WTC11 (cell line): ENCODE data around the gene LHFPL2. TPM values are rescaled to one million over a fixed set of nuclear protein-coding genes. Genes with fewer than 3 reads are reported as not detected.
A peak's percentile ranks its signal among the peaks of the same experiment; 100 is the strongest.

Source experiments
- ATAC-seq: fragments of 200-7000 bp; cut with Tn5 transposase; 2 replicates; pipeline ENCODE4 v1.10.0; 2021; ENCODE audit warnings: mild to moderate bottlenecking, moderate library complexity
- CTCF ChIA-PET: fragments of 300-600 bp; sonication (Branson Sonifier 250); formaldehyde crosslinking; loops from one replicate; lab custom pipeline; 2021; ENCODE audit warnings: antibody characterized with exemption; lab: Charles Lee
- POLR2A ChIA-PET: fragments of 350-600 bp; sonication (Branson Sonifier 250); formaldehyde crosslinking; loops from one replicate; lab custom pipeline; 2021; ENCODE audit warnings: antibody characterized with exemption; lab: Charles Lee
- DNase-seq: peaks from one replicate; pipeline ENCODE4 v3.0.0; 2021; ENCODE audit warnings: low spot score
- H3K27ac Mint-ChIP-seq: 2 replicates; pipeline ENCODE4 v1.8.0; 2021; ENCODE audit warnings: mixed read lengths
- H3K27me3 Mint-ChIP-seq: 2 replicates; pipeline ENCODE4 v1.8.0; 2021; ENCODE audit warnings: low read depth, mild to moderate bottlenecking, moderate library complexity, mixed read lengths
- H3K36me3 Mint-ChIP-seq: 2 replicates; pipeline ENCODE4 v1.8.0; 2021; ENCODE audit warnings: mixed read lengths
- H3K4me1 Mint-ChIP-seq: 2 replicates; pipeline ENCODE4 v1.8.0; 2022; ENCODE audit warnings: mixed read lengths
- H3K4me3 Mint-ChIP-seq: 2 replicates; pipeline ENCODE4 v1.8.0; 2021; ENCODE audit warnings: mild to moderate bottlenecking, moderate library complexity, mixed read lengths
- H3K9me3 Mint-ChIP-seq: 2 replicates; pipeline ENCODE4 v1.8.0; 2021; ENCODE audit warnings: mixed read lengths
- AFF4 ChIP-seq: sonication (generic); formaldehyde crosslinking; IDR thresholded peaks from 2 replicates; pipeline ENCODE4 v1.8.1; 2023; ENCODE audit warnings: mild to moderate bottlenecking, missing genetic modification reagents, borderline replicate concordance
- E2F1 ChIP-seq: sonication (generic); formaldehyde crosslinking; IDR thresholded peaks from 2 replicates; pipeline ENCODE4 v1.8.0; 2022; ENCODE audit warnings: mild to moderate bottlenecking, missing genetic modification reagents
- ELF4 ChIP-seq: sonication (generic); formaldehyde crosslinking; IDR thresholded peaks from 2 replicates; pipeline ENCODE4 v1.8.1; 2022; ENCODE audit warnings: low read depth, mild to moderate bottlenecking, moderate library complexity, missing genetic modification reagents
- GABPB1 ChIP-seq: sonication (generic); formaldehyde crosslinking; IDR thresholded peaks from 2 replicates; pipeline ENCODE4 v1.8.1; 2023; ENCODE audit warnings: mild to moderate bottlenecking, missing genetic modification reagents
- GRHL2 ChIP-seq: fragments of 250-450 bp; sonication (Bioruptor Pico); IDR thresholded peaks from 2 replicates; pipeline ENCODE4 v1.8.0; 2022; ENCODE audit warnings: mild to moderate bottlenecking, moderate library complexity; ENCODE audit not compliant: insufficient replicate concordance, severe bottlenecking
- HMGA2 ChIP-seq: fragments of 250-450 bp; sonication (Bioruptor Pico); IDR thresholded peaks from 2 replicates; pipeline ENCODE4 v1.4.0; 2021; ENCODE audit warnings: mild to moderate bottlenecking, moderate library complexity
- JUN ChIP-seq: sonication (generic); formaldehyde crosslinking; IDR thresholded peaks from 2 replicates; pipeline ENCODE4 v1.8.0; 2023; ENCODE audit warnings: mild to moderate bottlenecking, missing genetic modification reagents
- MYBL2 ChIP-seq: sonication (generic); formaldehyde crosslinking; IDR thresholded peaks from 2 replicates; pipeline ENCODE4 v1.8.1; 2023; ENCODE audit warnings: mild to moderate bottlenecking, moderate library complexity, missing genetic modification reagents
- NFYB ChIP-seq: sonication (generic); formaldehyde crosslinking; conservative IDR thresholded peaks from 2 replicates; pipeline ENCODE4 v1.8.0; 2022; ENCODE audit warnings: low read depth, missing genetic modification reagents
- RORB ChIP-seq: fragments of 250-450 bp; sonication (Bioruptor Pico); IDR thresholded peaks from 2 replicates; pipeline ENCODE4 v1.9.0; 2021; ENCODE audit warnings: mild to moderate bottlenecking
- SP1 ChIP-seq: sonication (generic); formaldehyde crosslinking; conservative IDR thresholded peaks from 2 replicates; pipeline ENCODE4 v1.8.1; 2022; ENCODE audit warnings: missing genetic modification reagents
- ZNF138 ChIP-seq: sonication (generic); formaldehyde crosslinking; conservative IDR thresholded peaks from 2 replicates; pipeline ENCODE4 v1.8.1; 2022; ENCODE audit warnings: mild to moderate bottlenecking, moderate library complexity, missing genetic modification reagents
- ZNF219 ChIP-seq: sonication (generic); formaldehyde crosslinking; IDR thresholded peaks from 2 replicates; pipeline ENCODE4 v1.8.0; 2023; ENCODE audit warnings: missing genetic modification reagents, mild to moderate bottlenecking, borderline replicate concordance
- ZNF232 ChIP-seq: sonication (generic); formaldehyde crosslinking; IDR thresholded peaks from 2 replicates; pipeline ENCODE4 v1.8.0; 2022; ENCODE audit warnings: mild to moderate bottlenecking, missing genetic modification reagents
- ZNF416 ChIP-seq: fragments of 250-450 bp; sonication (Bioruptor Pico); IDR thresholded peaks from 2 replicates; pipeline ENCODE4 v1.9.0; 2021; ENCODE audit warnings: mild to moderate bottlenecking, inconsistent platforms
- total RNA-seq: library from RNA; stranded (reverse); gene quantifications from 3 replicates; pipeline ENCODE4 v1.2.3, GENCODE V29; 2021
- TF ChIP-seq, protein P1 (sequence below): fragments of 250-450 bp; sonication (Bioruptor Pico); IDR thresholded peaks from 2 replicates; pipeline ENCODE4 v1.9.0; 2021; ENCODE audit warnings: mild to moderate bottlenecking
- TF ChIP-seq, protein P2 (sequence below): sonication (generic); formaldehyde crosslinking; IDR thresholded peaks from 2 replicates; pipeline ENCODE4 v1.8.0; 2022; ENCODE audit warnings: mild to moderate bottlenecking, missing genetic modification reagents

The LHFPL2 gene
- total RNA-seq, 1 experiment from 2014 or later: 40.6 TPM

GRCh38 chr5:78598973-78599372 is 49.6 kb downstream of the LHFPL2 start (continued):
- TF ChIP-seq, protein P1, sequence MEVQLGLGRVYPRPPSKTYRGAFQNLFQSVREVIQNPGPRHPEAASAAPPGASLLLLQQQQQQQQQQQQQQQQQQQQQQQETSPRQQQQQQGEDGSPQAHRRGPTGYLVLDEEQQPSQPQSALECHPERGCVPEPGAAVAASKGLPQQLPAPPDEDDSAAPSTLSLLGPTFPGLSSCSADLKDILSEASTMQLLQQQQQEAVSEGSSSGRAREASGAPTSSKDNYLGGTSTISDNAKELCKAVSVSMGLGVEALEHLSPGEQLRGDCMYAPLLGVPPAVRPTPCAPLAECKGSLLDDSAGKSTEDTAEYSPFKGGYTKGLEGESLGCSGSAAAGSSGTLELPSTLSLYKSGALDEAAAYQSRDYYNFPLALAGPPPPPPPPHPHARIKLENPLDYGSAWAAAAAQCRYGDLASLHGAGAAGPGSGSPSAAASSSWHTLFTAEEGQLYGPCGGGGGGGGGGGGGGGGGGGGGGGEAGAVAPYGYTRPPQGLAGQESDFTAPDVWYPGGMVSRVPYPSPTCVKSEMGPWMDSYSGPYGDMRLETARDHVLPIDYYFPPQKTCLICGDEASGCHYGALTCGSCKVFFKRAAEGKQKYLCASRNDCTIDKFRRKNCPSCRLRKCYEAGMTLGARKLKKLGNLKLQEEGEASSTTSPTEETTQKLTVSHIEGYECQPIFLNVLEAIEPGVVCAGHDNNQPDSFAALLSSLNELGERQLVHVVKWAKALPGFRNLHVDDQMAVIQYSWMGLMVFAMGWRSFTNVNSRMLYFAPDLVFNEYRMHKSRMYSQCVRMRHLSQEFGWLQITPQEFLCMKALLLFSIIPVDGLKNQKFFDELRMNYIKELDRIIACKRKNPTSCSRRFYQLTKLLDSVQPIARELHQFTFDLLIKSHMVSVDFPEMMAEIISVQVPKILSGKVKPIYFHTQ: no peak
- TF ChIP-seq AFF4: no peak
- no peak for TF ChIP-seq HMGA2 (CRISPR knock-in tag)
- no peak for TF ChIP-seq ZNF416 (CRISPR knock-in tag)
- TF ChIP-seq RORB (CRISPR knock-in tag): no peak

DNA sequence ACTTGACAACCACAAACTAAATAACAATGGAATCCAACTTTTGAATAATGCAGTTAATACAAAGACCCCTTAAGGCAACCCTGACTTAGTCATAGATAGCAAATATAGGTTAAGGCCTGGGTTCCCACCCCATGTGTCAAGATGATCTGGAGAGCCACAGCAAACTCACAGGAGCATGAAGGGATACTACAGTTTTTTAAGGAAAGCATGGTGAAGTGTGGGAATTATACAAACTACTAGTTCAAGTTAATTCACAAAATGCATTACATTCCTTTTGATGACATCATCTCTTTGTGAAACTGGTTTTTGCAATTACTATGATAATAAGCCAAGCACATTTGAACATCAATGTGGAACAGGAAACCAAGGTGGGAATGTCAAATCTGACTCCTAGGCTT is 50.6 kb downstream of the LHFPL2 start:
- POLR2A ChIA-PET: no interaction called here
- no peak overlapping the region for H3K4me3 Mint-ChIP-seq
- DNase-seq (no peak), ATAC-seq (no peak)
- peaks cover 64% of the 10 kb centered on the region for H3K4me1 Mint-ChIP-seq
- H3K36me3 Mint-ChIP-seq: no peaks in the 10 kb centered on the region
- TF ChIP-seq, protein P1: no peak
- H3K27ac Mint-ChIP-seq: peak overlapping the region; percentile 64
- CTCF ChIA-PET: no interaction called here
- H3K27me3 Mint-ChIP-seq: no peaks in the 10 kb centered on the region
- H3K9me3 Mint-ChIP-seq: no peaks in the 10 kb centered on the region

DNA sequence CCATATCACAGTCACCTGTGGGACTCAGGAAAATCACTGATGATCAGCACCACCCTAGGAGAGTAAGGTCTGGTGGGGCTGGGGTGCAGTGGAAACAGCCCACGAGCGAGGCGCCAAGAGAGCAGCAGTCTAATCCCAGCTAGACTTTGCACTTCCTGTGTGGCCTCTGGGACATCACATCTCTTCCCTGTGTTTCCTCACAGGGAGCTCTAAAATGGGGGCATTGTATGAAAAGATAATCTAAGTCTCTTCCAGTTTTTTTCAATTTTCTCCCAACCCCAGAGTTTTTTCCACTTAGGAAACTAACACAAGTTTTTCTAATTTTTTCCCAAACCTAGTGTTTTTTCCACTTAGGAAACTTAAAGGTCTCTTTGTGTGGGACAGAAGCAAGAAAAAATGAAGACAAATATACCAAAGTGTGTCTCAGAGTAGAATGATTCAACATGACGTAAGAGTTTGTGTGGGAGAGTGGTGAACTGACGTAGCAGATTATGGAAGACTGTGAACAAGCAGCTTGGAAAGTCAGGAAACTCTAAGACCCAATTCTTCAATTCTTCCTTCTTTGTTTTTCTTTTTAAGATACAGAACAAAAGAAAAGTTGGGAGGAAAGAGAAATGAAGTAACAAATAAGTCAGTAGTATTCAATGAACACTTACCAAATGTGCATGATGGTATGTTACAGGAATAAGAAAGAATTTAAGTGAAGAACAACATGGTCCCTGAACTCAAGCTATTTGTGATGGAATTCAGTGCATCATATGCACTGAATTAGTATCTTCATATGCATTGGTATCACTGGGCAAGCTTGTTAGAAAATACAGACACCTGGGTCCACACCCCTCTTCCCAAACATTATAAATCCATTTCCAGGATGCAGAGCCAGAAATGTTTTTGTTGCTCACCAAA is 51.3 kb downstream of the LHFPL2 start:
- no peak for DNase-seq
- H3K36me3 Mint-ChIP-seq: no peaks in the 10 kb centered on the region
- ChIA-PET CTCF (no interaction called here), POLR2A (no interaction called here)
- peak overlapping the region; percentile 64 for H3K27ac Mint-ChIP-seq
- TF ChIP-seq ELF4 (CRISPR knock-in tag) (no peak), GRHL2 (CRISPR knock-in tag) (no peak), GABPB1 (peak; percentile 63; the same call in 1 of the 2 replicates)
- no peaks in the 10 kb centered on the region for H3K27me3 Mint-ChIP-seq
- H3K4me1 Mint-ChIP-seq: peaks cover 68% of the 10 kb centered on the region
- no peaks in the 10 kb centered on the region for H3K9me3 Mint-ChIP-seq
- H3K4me3 Mint-ChIP-seq: no peak overlapping the region
- ATAC-seq: no peak

- DNase-seq (no peak), ATAC-seq (no peak)
- Mint-ChIP-seq H3K36me3 (no peaks in the 10 kb centered on the region), H3K27ac (no peak overlapping the region), H3K9me3 (no peaks in the 10 kb centered on the region), H3K4me3 (no peak overlapping the region), H3K27me3 (no peaks in the 10 kb centered on the region), H3K4me1 (peaks cover 67% of the 10 kb centered on the region)
- POLR2A ChIA-PET: no interaction called here
- CTCF ChIA-PET: interaction anchor here (0.6 kb wide), 1 partner anchor 99 kb away, joined by 3 read pairs; no protein-coding TSS in a partner anchor
- no peak for TF ChIP-seq SP1 (CRISPR knock-in tag)
- no peak for TF ChIP-seq HMGA2 (CRISPR knock-in tag)
- no peak for TF ChIP-seq ZNF219
- TF ChIP-seq, protein P2, sequence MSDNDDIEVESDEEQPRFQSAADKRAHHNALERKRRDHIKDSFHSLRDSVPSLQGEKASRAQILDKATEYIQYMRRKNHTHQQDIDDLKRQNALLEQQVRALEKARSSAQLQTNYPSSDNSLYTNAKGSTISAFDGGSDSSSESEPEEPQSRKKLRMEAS: no peak
- TF ChIP-seq E2F1 (CRISPR knock-in tag): no peak
- no peak for TF ChIP-seq ZNF232 (CRISPR knock-in tag)
- TF ChIP-seq ZNF138 (CRISPR knock-in tag): no peak
- TF ChIP-seq MYBL2 (CRISPR knock-in tag): no peak
- TF ChIP-seq NFYB: no peak
- no peak for TF ChIP-seq JUN (CRISPR knock-in tag)
Observed at GRCh38 chr5:78595458-78595921, 53.1 kb downstream of the LHFPL2 start.
